ENCODE results near the gene SATB1. TPM values are rescaled to one million over a fixed set of nuclear protein-coding genes. Genes with fewer than 3 reads are reported as not detected.

The SATB1 gene
- total and polyA plus RNA-seq, 7 donors = 5.5 to 135 (median 56.7) TPM

DNA sequence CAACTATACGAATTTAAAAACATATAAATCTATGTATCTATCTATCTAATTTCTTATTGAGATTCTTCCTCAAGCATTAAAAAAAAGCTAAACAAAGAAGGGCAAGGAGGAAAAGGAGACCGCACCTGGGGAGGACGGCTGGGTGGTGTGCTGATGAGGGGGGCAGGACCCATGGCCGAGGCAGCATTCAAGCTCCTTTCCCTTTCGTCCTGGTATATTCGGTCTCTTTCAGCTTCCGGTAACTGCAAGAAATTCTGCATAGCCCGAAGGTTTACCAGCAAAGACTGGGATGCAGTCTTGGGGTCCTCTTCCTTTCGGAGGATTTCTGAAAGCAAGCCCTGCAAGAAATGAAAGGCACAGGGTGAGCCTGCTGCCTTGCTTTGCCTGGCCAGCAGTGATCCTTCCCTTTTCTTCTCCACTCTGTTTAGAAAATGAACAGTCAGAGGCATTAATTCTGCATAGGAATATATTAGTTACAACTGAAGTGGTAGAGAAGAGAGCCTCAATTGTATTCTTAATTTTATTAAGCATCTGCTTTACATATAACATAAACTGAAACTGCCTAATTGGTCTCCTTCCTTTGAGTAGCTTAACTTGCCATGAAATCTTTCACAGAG is 38.8 kb downstream of the SATB1 start:
- no peak for DNase-seq
- intact Hi-C loops (cut with DNase I) = loop anchor here (10.0 kb wide), 2 partner anchors 412 to 492 kb away; no protein-coding TSS in a partner anchor
- Histone ChIP-seq H3K4me3 (no peak overlapping the region), H3K36me3 (peaks cover 0 to 20% (median 0%) of the 10 kb centered on the region in 4 donors), H3K9me3 (no peaks in the 10 kb centered on the region), H3K4me1 (peaks cover 0 to 17% (median 0%) of the 10 kb centered on the region in 4 donors), H3K27ac (no peak overlapping the region), H3K27me3 (no peaks in the 10 kb centered on the region)
- TF ChIP-seq POLR2A (IDR thresholded peaks at IDR 0.05) (no peak), POLR2AphosphoS5 (IDR thresholded peaks at IDR 0.05) (no peak), EP300 (IDR thresholded peaks at IDR 0.05) (no peak)
- TF ChIP-seq, protein P1, sequence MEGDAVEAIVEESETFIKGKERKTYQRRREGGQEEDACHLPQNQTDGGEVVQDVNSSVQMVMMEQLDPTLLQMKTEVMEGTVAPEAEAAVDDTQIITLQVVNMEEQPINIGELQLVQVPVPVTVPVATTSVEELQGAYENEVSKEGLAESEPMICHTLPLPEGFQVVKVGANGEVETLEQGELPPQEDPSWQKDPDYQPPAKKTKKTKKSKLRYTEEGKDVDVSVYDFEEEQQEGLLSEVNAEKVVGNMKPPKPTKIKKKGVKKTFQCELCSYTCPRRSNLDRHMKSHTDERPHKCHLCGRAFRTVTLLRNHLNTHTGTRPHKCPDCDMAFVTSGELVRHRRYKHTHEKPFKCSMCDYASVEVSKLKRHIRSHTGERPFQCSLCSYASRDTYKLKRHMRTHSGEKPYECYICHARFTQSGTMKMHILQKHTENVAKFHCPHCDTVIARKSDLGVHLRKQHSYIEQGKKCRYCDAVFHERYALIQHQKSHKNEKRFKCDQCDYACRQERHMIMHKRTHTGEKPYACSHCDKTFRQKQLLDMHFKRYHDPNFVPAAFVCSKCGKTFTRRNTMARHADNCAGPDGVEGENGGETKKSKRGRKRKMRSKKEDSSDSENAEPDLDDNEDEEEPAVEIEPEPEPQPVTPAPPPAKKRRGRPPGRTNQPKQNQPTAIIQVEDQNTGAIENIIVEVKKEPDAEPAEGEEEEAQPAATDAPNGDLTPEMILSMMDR (IDR thresholded peaks at IDR 0.05) = no peak
- WGBS, 2 donors = 92 to 96% methylated on average over 9 of the region's 9 CpGs

DNA sequence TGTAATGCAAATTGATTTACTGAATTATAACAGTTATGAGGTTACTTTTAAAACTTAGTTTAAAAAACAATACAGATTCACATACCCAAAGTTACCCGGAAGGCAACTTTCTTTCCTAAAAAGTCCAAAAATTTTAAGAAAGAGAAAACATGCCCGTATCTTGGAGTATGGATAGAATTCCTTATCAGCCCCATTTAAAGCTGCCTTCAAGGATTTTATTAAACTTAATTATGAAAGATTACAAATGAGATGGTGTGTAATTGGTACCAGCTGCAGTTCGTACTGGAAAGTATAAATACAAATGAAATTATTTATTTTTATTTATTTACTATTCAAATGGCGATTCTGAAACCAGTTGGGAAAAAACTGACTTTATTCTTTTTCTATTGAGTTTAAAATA is 39.4 kb downstream of the SATB1 start:
- no peak for DNase-seq
- Histone ChIP-seq H3K27ac (no peak overlapping the region), H3K36me3 (peaks cover 0 to 20% (median 0%) of the 10 kb centered on the region in 4 donors), H3K9me3 (no peaks in the 10 kb centered on the region), H3K4me3 (no peak overlapping the region), H3K4me1 (peaks cover 0 to 17% (median 0%) of the 10 kb centered on the region in 4 donors), H3K27me3 (no peaks in the 10 kb centered on the region)
- 85 to 93% methylated on average over 4 of the region's 4 CpGs for WGBS, 2 donors
- no peak for TF ChIP-seq POLR2AphosphoS5 (IDR thresholded peaks at IDR 0.05)
- no peak for TF ChIP-seq EP300 (IDR thresholded peaks at IDR 0.05)
- TF ChIP-seq, protein P1 (IDR thresholded peaks at IDR 0.05) = no peak
- TF ChIP-seq POLR2A (IDR thresholded peaks at IDR 0.05) = no peak
- intact Hi-C loops (cut with DNase I) = loop anchor here (10.0 kb wide), 2 partner anchors 411 to 491 kb away; no protein-coding TSS in a partner anchor

DNA sequence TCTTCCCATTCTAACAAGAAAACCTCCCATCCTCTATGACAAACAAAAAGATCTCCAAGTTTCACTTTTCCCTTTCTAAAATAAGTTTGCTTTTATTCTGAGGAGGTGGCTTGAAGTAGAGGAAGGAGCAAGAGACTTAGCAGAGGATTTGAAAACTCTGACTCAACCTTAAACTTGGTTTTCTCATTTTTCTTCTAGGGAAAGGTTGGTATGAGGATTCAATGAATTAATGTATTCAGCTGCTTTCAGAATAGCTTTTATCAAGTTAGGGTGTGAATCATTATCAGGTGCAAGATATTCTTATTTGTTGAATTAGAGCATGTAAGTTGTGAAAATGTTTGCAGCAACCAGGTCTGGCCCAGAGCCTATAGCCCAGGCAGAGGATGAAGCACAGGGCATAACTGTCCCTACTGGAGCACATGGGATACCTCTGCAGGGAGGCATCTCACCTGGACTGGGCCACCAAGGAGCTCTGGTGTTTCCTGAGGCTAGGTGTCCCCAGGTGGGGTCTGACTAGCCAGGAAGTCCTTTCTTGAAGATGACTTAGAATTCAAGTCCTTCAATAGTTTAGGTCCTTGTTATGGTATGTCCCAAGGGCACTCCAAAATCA is 42.3 kb downstream of the SATB1 start:
- TF ChIP-seq, protein P1 (IDR thresholded peaks at IDR 0.05) = no peak
- TF ChIP-seq POLR2AphosphoS5 (IDR thresholded peaks at IDR 0.05) (no peak), POLR2A (IDR thresholded peaks at IDR 0.05) (no peak), EP300 (IDR thresholded peaks at IDR 0.05) (no peak)
- Histone ChIP-seq H3K9me3 (no peaks in the 10 kb centered on the region), H3K4me1 (peaks cover 0 to 21% (median 4%) of the 10 kb centered on the region in 4 donors), H3K27me3 (no peaks in the 10 kb centered on the region), H3K4me3 (no peak overlapping the region), H3K27ac (no peak overlapping the region), H3K36me3 (peaks cover 0 to 23% (median 0%) of the 10 kb centered on the region in 4 donors)
- no peak for DNase-seq
- intact Hi-C loops (cut with DNase I) = loop anchor here (10.0 kb wide), 2 partner anchors 408 to 488 kb away; no protein-coding TSS in a partner anchor

DNA sequence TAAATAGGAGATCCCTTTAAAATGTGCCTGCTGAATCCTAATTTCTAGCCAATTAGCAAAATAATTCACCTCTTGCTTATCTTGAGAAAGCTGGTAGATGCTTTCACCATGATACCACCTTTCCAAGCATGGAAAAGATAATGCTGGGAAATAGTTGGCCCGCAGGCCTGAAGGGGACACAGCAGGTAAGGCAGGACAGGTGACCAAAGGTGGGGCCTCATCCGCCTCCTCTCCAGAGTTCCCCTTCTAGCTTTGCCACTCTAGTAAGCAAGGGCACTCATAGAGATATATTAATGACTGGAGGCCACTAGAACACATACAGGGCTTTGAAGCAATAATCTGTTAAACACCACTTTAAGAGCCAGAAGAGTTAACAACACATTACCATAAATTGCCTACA is 45.5 kb downstream of the SATB1 start:
- no peak overlapping the region for H3K4me3 ChIP-seq
- no peaks in the 10 kb centered on the region for H3K9me3 ChIP-seq
- no peaks in the 10 kb centered on the region for H3K27me3 ChIP-seq
- no peak for DNase-seq
- 95 to 96% methylated on average over 2 of the region's 2 CpGs for WGBS, 2 donors
- intact Hi-C loops (cut with DNase I) = loop anchor here (10.0 kb wide), 2 partner anchors 405 to 485 kb away; no protein-coding TSS in a partner anchor
- H3K4me1 ChIP-seq = peaks cover 0 to 27% (median 4%) of the 10 kb centered on the region in 4 donors
- no peak for TF ChIP-seq POLR2A (IDR thresholded peaks at IDR 0.05)
- no peak for TF ChIP-seq POLR2AphosphoS5 (IDR thresholded peaks at IDR 0.05)
- TF ChIP-seq, protein P1 (IDR thresholded peaks at IDR 0.05) = no peak
- TF ChIP-seq EP300 (IDR thresholded peaks at IDR 0.05) = no peak
- no peak overlapping the region for H3K27ac ChIP-seq
- H3K36me3 ChIP-seq = peaks cover 0 to 21% (median 2%) of the 10 kb centered on the region in 4 donors
